Brain microvascular endothelial cell (primary cell): ENCODE data around the gene CEP57.

Source experiments
- DNase-seq: peaks from one replicate; pipeline ENCODE4 v3.0.0-alpha.2; 2020
- H3K27ac ChIP-seq: fragments of 250-450 bp; sonication (Bioruptor Pico); 2 replicates; pipeline ENCODE4 v1.5.1; 2020; ENCODE audit warnings: mild to moderate bottlenecking, moderate library complexity
- H3K27me3 ChIP-seq: fragments of 250-450 bp; sonication (Bioruptor Pico); replicated peaks from 2 replicates; pipeline ENCODE4 v1.5.1; 2020; ENCODE audit warnings: mild to moderate bottlenecking
- H3K36me3 ChIP-seq: fragments of 250-450 bp; sonication (Bioruptor Pico); replicated peaks from 2 replicates; pipeline ENCODE4 v1.5.1; 2020; ENCODE audit warnings: mild to moderate bottlenecking
- H3K4me3 ChIP-seq: 2 replicates; pipeline ENCODE4 v1.5.1; 2011; ENCODE audit warnings: low read depth, mild to moderate bottlenecking, control low read depth, low read length, moderate library complexity
- CTCF ChIP-seq: IDR thresholded peaks from 2 replicates; pipeline ENCODE4 v1.5.1; 2011; ENCODE audit warnings: low read depth, mild to moderate bottlenecking, moderate library complexity, low read length, control low read depth, inconsistent platforms; ENCODE audit errors: missing control alignments
- in situ Hi-C: cut with HindIII; loops from 2 replicates; pipeline ENCODE4 v1.10.0; 2017; ENCODE audit warnings: low sequenced_read_pairs, low pct_ligation_motif_present

The CEP57 gene

GRCh38 chr11:95790123-95790932, at the start of gene CEP57:
CEP57 (plus strand) TSS chr11:95790498; CDS start chr11:95790699, 201 bp downstream.
- peaks cover 7% of the 10 kb centered on the region for H3K36me3 ChIP-seq
- in situ Hi-C loops: no loop called here
- peak; percentile 99 for DNase-seq
- peak within 1 kb of the TSS; percentile 94 for H3K4me3 ChIP-seq
- H3K27me3 ChIP-seq: no peaks in the 10 kb centered on the region
- peak within 1 kb of the TSS; percentile 99 for H3K27ac ChIP-seq
- no peak for TF ChIP-seq CTCF

GRCh38 chr11:95750101-95750500, 40.2 kb upstream of the CEP57 start:
- in situ Hi-C loops: loop anchor here (25.0 kb wide), 1 partner anchor 588 kb away; no protein-coding TSS in a partner anchor
- H3K36me3 ChIP-seq: no peaks in the 10 kb centered on the region

GRCh38 chr11:95751515-95751914, 38.8 kb upstream of the CEP57 start:
- Histone ChIP-seq H3K4me3 (no peak overlapping the region), H3K36me3 (no peaks in the 10 kb centered on the region), H3K27ac (no peak overlapping the region), H3K27me3 (no peaks in the 10 kb centered on the region)
- DNase-seq: no peak
- in situ Hi-C loops: loop anchor here (25.0 kb wide), 1 partner anchor 589 kb away; no protein-coding TSS in a partner anchor
- TF ChIP-seq CTCF: no peak

More at GRCh38 chr11:95750101-95750500, 40.2 kb upstream of the CEP57 start:
- Histone ChIP-seq H3K4me3 (no peak overlapping the region), H3K27me3 (no peaks in the 10 kb centered on the region), H3K27ac (no peak overlapping the region)
- no peak for DNase-seq
- TF ChIP-seq CTCF: no peak

- H3K36me3 ChIP-seq: no peaks in the 10 kb centered on the region
- no peak overlapping the region for H3K4me3 ChIP-seq
- no peak for TF ChIP-seq CTCF
- H3K27me3 ChIP-seq: no peaks in the 10 kb centered on the region
- H3K27ac ChIP-seq: no peak overlapping the region
- in situ Hi-C loops: loop anchor here (25.0 kb wide), 1 partner anchor 599 kb away; no protein-coding TSS in a partner anchor
- no peak for DNase-seq
Measured at GRCh38 chr11:95760941-95761340, 29.4 kb upstream of the CEP57 start.

GRCh38 chr11:95762534-95762933, 27.8 kb upstream of the CEP57 start:
- no peak for TF ChIP-seq CTCF
- no peaks in the 10 kb centered on the region for H3K27me3 ChIP-seq
- no peaks in the 10 kb centered on the region for H3K36me3 ChIP-seq
- H3K27ac ChIP-seq: no peak overlapping the region
- in situ Hi-C loops: loop anchor here (25.0 kb wide), 1 partner anchor 600 kb away; no protein-coding TSS in a partner anchor
- peak; percentile 11 for DNase-seq
- no peak overlapping the region for H3K4me3 ChIP-seq
